ENCODE data around the gene MRC2.
"Not testable (repeated sequence)": the region's sequence is repeated elsewhere in the genome, so short reads cannot be mapped to it uniquely, and the experiment has no call there.

GRCh38 chr17:62612289-62612688, 15.2 kb upstream of the MRC2 start:
- TF ChIP-seq, protein P1, sequence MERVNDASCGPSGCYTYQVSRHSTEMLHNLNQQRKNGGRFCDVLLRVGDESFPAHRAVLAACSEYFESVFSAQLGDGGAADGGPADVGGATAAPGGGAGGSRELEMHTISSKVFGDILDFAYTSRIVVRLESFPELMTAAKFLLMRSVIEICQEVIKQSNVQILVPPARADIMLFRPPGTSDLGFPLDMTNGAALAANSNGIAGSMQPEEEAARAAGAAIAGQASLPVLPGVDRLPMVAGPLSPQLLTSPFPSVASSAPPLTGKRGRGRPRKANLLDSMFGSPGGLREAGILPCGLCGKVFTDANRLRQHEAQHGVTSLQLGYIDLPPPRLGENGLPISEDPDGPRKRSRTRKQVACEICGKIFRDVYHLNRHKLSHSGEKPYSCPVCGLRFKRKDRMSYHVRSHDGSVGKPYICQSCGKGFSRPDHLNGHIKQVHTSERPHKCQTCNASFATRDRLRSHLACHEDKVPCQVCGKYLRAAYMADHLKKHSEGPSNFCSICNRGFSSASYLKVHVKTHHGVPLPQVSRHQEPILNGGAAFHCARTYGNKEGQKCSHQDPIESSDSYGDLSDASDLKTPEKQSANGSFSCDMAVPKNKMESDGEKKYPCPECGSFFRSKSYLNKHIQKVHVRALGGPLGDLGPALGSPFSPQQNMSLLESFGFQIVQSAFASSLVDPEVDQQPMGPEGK (CRISPR knock-in tag; IDR thresholded peaks at IDR 0.05; ENCODE audit: borderline replicate concordance) = not testable (repeated sequence)
- TF ChIP-seq POU6F1 (CRISPR knock-in tag; IDR thresholded peaks at IDR 0.05; ENCODE audit: borderline replicate concordance, low read depth) = not testable (repeated sequence)

Measured in SK-N-SH treated with all-trans-retinoic acid at 6 μM for 48 hours (cell line).